ENCODE measurements around the gene MEF2A. TPM values are rescaled to one million over a fixed set of nuclear protein-coding genes. Genes with fewer than 3 reads are reported as not detected.

Gene MEF2A
- total and polyA plus RNA-seq, 12 donors: 20.6 to 91.7 (median 50.1) TPM

- intact Hi-C loops (cut with DNase I): no loop called here
- Histone ChIP-seq H3K27ac (no peak overlapping the region), H3K4me1 (replicated peaks in 1 of 2) (no peaks in the 10 kb centered on the region), H3K36me3 (replicated peaks in 1 of 2) (peaks cover 0 to 29% of the 10 kb centered on the region in 2 donors), H3K27me3 (no peaks in the 10 kb centered on the region), H3K4me3 (no peak overlapping the region), H3K9me3 (replicated peaks in 1 of 3) (no peaks in the 10 kb centered on the region)
- TF ChIP-seq, protein P1, sequence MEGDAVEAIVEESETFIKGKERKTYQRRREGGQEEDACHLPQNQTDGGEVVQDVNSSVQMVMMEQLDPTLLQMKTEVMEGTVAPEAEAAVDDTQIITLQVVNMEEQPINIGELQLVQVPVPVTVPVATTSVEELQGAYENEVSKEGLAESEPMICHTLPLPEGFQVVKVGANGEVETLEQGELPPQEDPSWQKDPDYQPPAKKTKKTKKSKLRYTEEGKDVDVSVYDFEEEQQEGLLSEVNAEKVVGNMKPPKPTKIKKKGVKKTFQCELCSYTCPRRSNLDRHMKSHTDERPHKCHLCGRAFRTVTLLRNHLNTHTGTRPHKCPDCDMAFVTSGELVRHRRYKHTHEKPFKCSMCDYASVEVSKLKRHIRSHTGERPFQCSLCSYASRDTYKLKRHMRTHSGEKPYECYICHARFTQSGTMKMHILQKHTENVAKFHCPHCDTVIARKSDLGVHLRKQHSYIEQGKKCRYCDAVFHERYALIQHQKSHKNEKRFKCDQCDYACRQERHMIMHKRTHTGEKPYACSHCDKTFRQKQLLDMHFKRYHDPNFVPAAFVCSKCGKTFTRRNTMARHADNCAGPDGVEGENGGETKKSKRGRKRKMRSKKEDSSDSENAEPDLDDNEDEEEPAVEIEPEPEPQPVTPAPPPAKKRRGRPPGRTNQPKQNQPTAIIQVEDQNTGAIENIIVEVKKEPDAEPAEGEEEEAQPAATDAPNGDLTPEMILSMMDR (IDR thresholded peaks at IDR 0.05): no peak
- no peak for TF ChIP-seq POLR2A (IDR thresholded peaks at IDR 0.05)
- no peak for DNase-seq
- 91 to 96% (median 92%) methylated on average over 2 of the region's 2 CpGs for WGBS, 4 donors
Measured at GRCh38 chr15:99671926-99672635, 106.3 kb downstream of the MEF2A start.

DNA sequence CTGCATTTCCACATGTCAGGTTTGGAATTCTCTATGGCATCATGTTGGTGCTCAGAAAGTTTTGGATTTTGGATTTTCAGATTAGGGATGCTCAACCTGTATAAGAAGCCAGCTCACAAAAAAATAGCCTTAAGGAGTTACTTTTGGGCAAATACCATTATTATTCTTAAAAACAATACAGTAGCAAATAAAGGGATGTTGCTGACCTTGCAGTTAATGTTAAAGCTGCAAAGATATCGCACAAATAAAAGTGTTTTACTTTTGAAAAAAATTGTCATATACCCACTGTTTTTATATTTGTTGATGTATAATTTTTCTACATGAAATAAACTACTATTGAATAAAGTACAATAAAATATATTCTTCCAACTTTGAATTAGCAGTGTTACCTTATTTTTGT is 107.3 kb downstream of the MEF2A start:
- no peak for DNase-seq
- H3K4me1 ChIP-seq (replicated peaks in 1 of 2): no peaks in the 10 kb centered on the region
- TF ChIP-seq POLR2A (IDR thresholded peaks at IDR 0.05): no peak
- TF ChIP-seq, protein P1 (IDR thresholded peaks at IDR 0.05): no peak
- H3K4me3 ChIP-seq: no peak overlapping the region
- H3K9me3 ChIP-seq (replicated peaks in 1 of 3): no peaks in the 10 kb centered on the region
- intact Hi-C loops (cut with DNase I): no loop called here
- 98 to 100% (median 100%) methylated on average over 1 of the region's 1 CpG for WGBS, 4 donors
- no peak overlapping the region for H3K27ac ChIP-seq
- no peaks in the 10 kb centered on the region for H3K27me3 ChIP-seq
- peaks cover 0 to 29% of the 10 kb centered on the region in 2 donors for H3K36me3 ChIP-seq (replicated peaks in 1 of 2)

DNA sequence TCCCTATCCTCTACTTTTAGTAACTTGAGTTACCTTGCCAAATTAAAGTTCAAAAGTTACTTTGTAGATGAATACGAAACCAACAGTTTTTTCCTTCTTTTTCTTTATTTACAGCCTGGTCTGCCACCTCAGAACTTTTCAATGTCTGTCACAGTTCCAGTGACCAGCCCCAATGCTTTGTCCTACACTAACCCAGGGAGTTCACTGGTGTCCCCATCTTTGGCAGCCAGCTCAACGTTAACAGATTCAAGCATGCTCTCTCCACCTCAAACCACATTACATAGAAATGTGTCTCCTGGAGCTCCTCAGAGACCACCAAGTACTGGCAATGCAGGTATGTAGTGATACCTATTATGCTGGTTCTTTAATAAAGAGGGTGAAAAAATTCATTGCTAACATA is 108.5 kb downstream of the MEF2A start:
- no peak overlapping the region for H3K4me3 ChIP-seq
- H3K9me3 ChIP-seq (replicated peaks in 1 of 3): no peaks in the 10 kb centered on the region
- H3K4me1 ChIP-seq (replicated peaks in 1 of 2): no peaks in the 10 kb centered on the region
- H3K27me3 ChIP-seq: no peaks in the 10 kb centered on the region
- WGBS, 4 donors: 83 to 94% (median 91%) methylated on average over 2 of the region's 2 CpGs
- no peak for DNase-seq
- no peak overlapping the region for H3K27ac ChIP-seq
- TF ChIP-seq, protein P1 (IDR thresholded peaks at IDR 0.05): no peak
- no peak for TF ChIP-seq POLR2A (IDR thresholded peaks at IDR 0.05)
- H3K36me3 ChIP-seq (replicated peaks in 1 of 2): peaks cover 0 to 35% of the 10 kb centered on the region in 2 donors
- intact Hi-C loops (cut with DNase I): no loop called here

DNA sequence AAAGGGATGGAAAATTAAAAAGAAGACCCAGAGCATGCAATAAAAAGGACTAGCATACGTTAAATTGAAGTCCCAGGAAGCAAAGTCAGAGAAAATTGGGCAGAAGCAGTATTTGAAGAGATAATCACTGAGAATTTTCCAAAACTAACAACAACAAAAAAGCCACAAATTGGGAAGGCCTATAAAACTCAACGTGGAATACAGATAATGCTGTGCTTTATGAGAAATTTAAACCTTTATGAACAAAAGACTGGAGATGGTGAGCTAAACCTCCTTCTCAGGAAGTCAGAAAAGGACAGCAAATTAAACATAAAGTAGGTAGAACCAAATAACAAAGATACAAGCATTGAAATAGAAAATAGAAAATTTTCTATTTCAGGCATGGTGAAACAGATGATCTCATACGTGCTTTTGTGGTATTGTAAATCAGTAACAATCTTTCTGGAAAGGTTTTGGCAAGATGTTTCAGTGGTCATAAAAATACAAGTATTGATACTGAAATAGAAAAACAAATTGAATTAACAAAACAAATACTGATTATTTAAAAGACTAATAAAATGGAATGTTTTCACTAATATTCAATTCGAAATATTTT is 111.9 kb downstream of the MEF2A start:
- H3K27me3 ChIP-seq: no peaks in the 10 kb centered on the region
- 87 to 93% (median 91%) methylated on average over 4 of the region's 4 CpGs for WGBS, 4 donors
- TF ChIP-seq, protein P1 (IDR thresholded peaks at IDR 0.05): no peak
- TF ChIP-seq POLR2A (IDR thresholded peaks at IDR 0.05): no peak
- H3K36me3 ChIP-seq (replicated peaks in 1 of 2): peaks cover 0 to 29% of the 10 kb centered on the region in 2 donors
- H3K4me3 ChIP-seq: no peak overlapping the region
- intact Hi-C loops (cut with DNase I): no loop called here
- no peak overlapping the region for H3K27ac ChIP-seq
- H3K9me3 ChIP-seq (replicated peaks in 1 of 3): no peaks in the 10 kb centered on the region
- DNase-seq: no peak
- H3K4me1 ChIP-seq (replicated peaks in 1 of 2): no peaks in the 10 kb centered on the region
